ENCODE results near the gene ACTR5. TPM values are rescaled to one million over a fixed set of nuclear protein-coding genes. Genes with fewer than 3 reads are reported as not detected.

The ACTR5 gene
- 1 to 10 TPM; 5.0 to 5.4 TPM for total RNA-seq
- 1 to 10 TPM; 1.9 to 2.9 TPM for polyA plus RNA-seq

GRCh38 chr20:38748097-38748860 is at the start of gene ACTR5:
Gene ACTR5, plus strand, starts transcription at chr20:38748460. Its CDS starts 19 bp downstream, at chr20:38748479.
- peak; percentile 99 for DNase-seq (ENCODE audit: low spot score)
- Histone ChIP-seq H3K4me3 (ENCODE audit: low read depth in 1 of 3, low read length in 3 of 3) (peak within 1 kb of the TSS; percentile 74 to 97 (median 86)), H3K36me3 (ENCODE audit: control insufficient read depth in 4 of 4, insufficient read depth in 3 of 4, low read depth in 1 of 4, low read length in 3 of 4) (peaks cover 0 to 4% (median 3%) of the 10 kb centered on the region in 4 donors), H3K9me3 (ENCODE audit: control insufficient read depth in 4 of 4, low read length in 3 of 4) (no peaks in the 10 kb centered on the region), H3K9ac (ENCODE audit: low read depth in 1 of 2, low read length in 2 of 2) (peak within 1 kb of the TSS; percentile 4 to 92), H3K27me3 (ENCODE audit: control insufficient read depth in 4 of 4, insufficient read depth in 4 of 4, low read length in 3 of 4) (peaks cover 0 to 3% (median 0%) of the 10 kb centered on the region in 4 donors), H3K27ac (ENCODE audit: low read depth in 1 of 2, low read length in 2 of 2) (peak within 1 kb of the TSS; percentile 78 to 89), H3K4me1 (ENCODE audit: control insufficient read depth in 4 of 4, insufficient read depth in 4 of 4, low read length in 3 of 4) (peaks cover 0 to 26% (median 15%) of the 10 kb centered on the region in 4 donors)
- under 1% methylated on average over 84 of the region's 84 CpGs for WGBS
- peak; percentile 94 for TF ChIP-seq YY1 (IDR thresholded peaks at IDR 0.05)
- TF ChIP-seq FOXA1 (IDR thresholded peaks at IDR 0.05), result no peak
- TF ChIP-seq REST (IDR thresholded peaks at IDR 0.05), result peak; percentile 76
- TF ChIP-seq, protein P1, sequence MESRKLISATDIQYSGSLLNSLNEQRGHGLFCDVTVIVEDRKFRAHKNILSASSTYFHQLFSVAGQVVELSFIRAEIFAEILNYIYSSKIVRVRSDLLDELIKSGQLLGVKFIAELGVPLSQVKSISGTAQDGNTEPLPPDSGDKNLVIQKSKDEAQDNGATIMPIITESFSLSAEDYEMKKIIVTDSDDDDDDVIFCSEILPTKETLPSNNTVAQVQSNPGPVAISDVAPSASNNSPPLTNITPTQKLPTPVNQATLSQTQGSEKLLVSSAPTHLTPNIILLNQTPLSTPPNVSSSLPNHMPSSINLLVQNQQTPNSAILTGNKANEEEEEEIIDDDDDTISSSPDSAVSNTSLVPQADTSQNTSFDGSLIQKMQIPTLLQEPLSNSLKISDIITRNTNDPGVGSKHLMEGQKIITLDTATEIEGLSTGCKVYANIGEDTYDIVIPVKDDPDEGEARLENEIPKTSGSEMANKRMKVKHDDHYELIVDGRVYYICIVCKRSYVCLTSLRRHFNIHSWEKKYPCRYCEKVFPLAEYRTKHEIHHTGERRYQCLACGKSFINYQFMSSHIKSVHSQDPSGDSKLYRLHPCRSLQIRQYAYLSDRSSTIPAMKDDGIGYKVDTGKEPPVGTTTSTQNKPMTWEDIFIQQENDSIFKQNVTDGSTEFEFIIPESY (IDR thresholded peaks at IDR 0.05), result no peak
- TF ChIP-seq MAX (IDR thresholded peaks at IDR 0.05), result peak; percentile 5
- peak; percentile 56 for TF ChIP-seq SP1 (IDR thresholded peaks at IDR 0.05)

- Histone ChIP-seq H3K4me3 (ENCODE audit: low read depth in 1 of 3, low read length in 3 of 3) (no peak overlapping the region), H3K27ac (ENCODE audit: low read depth in 1 of 2, low read length in 2 of 2) (no peak overlapping the region), H3K9ac (ENCODE audit: low read depth in 1 of 2, low read length in 2 of 2) (no peak overlapping the region), H3K36me3 (ENCODE audit: control insufficient read depth in 4 of 4, insufficient read depth in 3 of 4, low read depth in 1 of 4, low read length in 3 of 4) (no peaks in the 10 kb centered on the region), H3K4me1 (ENCODE audit: control insufficient read depth in 4 of 4, insufficient read depth in 4 of 4, low read length in 3 of 4) (no peaks in the 10 kb centered on the region), H3K9me3 (ENCODE audit: control insufficient read depth in 4 of 4, low read length in 3 of 4) (no peaks in the 10 kb centered on the region), H3K27me3 (ENCODE audit: control insufficient read depth in 4 of 4, insufficient read depth in 4 of 4, low read length in 3 of 4) (peaks cover 0 to 9% (median 0%) of the 10 kb centered on the region in 4 donors)
- WGBS, result 73% methylated on average over 15 of the region's 15 CpGs
- no peak for TF ChIP-seq MAX (IDR thresholded peaks at IDR 0.05)
- TF ChIP-seq, protein P1 (IDR thresholded peaks at IDR 0.05), result no peak
- no peak for TF ChIP-seq YY1 (IDR thresholded peaks at IDR 0.05)
- no peak for DNase-seq (ENCODE audit: low spot score)
These were observed 49.7 kb upstream of the ACTR5 start for GRCh38 chr20:38698541-38698940.

Measured in liver (tissue), 9 donors.